GM23338 (cell line): ENCODE data around the gene JARID2.

Experiments
- CREB1 ChIP-seq: fragments of 250-450 bp; sonication (Bioruptor Pico); IDR thresholded peaks from 2 replicates; pipeline ENCODE4 v1.5.0; 2020; ENCODE audit warnings: low read depth, mild to moderate bottlenecking, moderate library complexity
- CTCF ChIP-seq, 2 experiments: fragments of 200-600 bp in 1 of 2; sonication (generic) in 1 of 2; conservative IDR thresholded peaks; 2 replicates each; pipeline versions ENCODE4 v1.5.1 to v1.6.1; 2016 to 2017; ENCODE audit warnings: antibody characterized with exemption in 2 of 2, low read depth in 2 of 2, mild to moderate bottlenecking in 2 of 2, moderate library complexity in 1 of 2
- EZH2 ChIP-seq: fragments of 200-600 bp; sonication (generic); IDR thresholded peaks from one replicate; pipeline ENCODE4 v1.8.0; 2017; ENCODE audit warnings: antibody characterized with exemption, mild to moderate bottlenecking, low read depth; ENCODE audit not compliant: unreplicated experiment
- EZH2phosphoT487 ChIP-seq: fragments of 200-600 bp; sonication (generic); IDR thresholded peaks from one replicate; pipeline ENCODE4 v1.8.1; 2018; ENCODE audit warnings: antibody characterized with exemption; ENCODE audit not compliant: unreplicated experiment
- JUNB ChIP-seq: IDR thresholded peaks from one replicate; pipeline ENCODE4 v1.6.1; 2016; ENCODE audit warnings: antibody characterized with exemption; ENCODE audit not compliant: unreplicated experiment
- NANOG ChIP-seq: IDR thresholded peaks from 2 replicates; pipeline ENCODE4 v1.6.1; 2016; ENCODE audit warnings: antibody characterized with exemption, borderline replicate concordance
- POLR2AphosphoS5 ChIP-seq: IDR thresholded peaks from 2 replicates; pipeline ENCODE4 v1.6.1; 2016; ENCODE audit warnings: antibody characterized with exemption, low read depth
- STAT1 ChIP-seq: IDR thresholded peaks from one replicate; pipeline ENCODE4 v1.6.1; 2016; ENCODE audit warnings: antibody characterized with exemption; ENCODE audit not compliant: unreplicated experiment
- ZNF114 ChIP-seq: fragments of 250-450 bp; sonication (Bioruptor Pico); IDR thresholded peaks from 2 replicates; pipeline ENCODE4 v1.5.0; 2020; ENCODE audit warnings: mild to moderate bottlenecking, moderate library complexity
- ZNF331 ChIP-seq: fragments of 250-450 bp; sonication (Bioruptor Pico); IDR thresholded peaks from 2 replicates; pipeline ENCODE4 v1.5.0; 2020; ENCODE audit warnings: low read depth, mild to moderate bottlenecking, moderate library complexity
- ZNF462 ChIP-seq: fragments of 250-450 bp; sonication (Bioruptor Pico); IDR thresholded peaks from 2 replicates; pipeline ENCODE4 v1.5.0; 2020; ENCODE audit warnings: mild to moderate bottlenecking, moderate library complexity
- TF ChIP-seq, protein P1 (sequence below): IDR thresholded peaks from one replicate; pipeline ENCODE4 v1.6.1; 2018; ENCODE audit warnings: antibody characterized with exemption; ENCODE audit not compliant: unreplicated experiment
- TF ChIP-seq, protein P2 (sequence below): IDR thresholded peaks from 2 replicates; pipeline ENCODE4 v1.6.1; 2016; ENCODE audit warnings: antibody characterized with exemption

DNA sequence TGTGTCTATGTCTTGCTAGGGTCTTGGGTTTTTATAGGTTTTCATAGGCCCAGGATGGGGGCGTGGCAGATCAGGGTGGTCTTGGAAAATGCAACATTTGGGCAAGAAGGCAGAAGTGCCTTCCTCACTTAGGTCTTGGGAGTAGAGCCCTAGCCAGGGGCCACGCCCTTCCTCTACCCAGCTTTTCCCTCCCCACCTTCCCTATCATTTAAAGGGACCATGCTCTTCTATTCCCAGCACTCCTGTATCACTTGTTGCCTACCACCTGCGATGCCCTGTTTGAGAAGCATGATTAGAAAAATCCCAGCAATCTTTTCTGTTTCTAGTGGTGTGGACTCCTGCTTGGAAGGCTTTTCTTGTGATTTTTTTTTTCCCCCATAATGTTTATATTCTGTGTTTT lies 190.6 kb downstream of the JARID2 start:
- TF ChIP-seq, protein P1, sequence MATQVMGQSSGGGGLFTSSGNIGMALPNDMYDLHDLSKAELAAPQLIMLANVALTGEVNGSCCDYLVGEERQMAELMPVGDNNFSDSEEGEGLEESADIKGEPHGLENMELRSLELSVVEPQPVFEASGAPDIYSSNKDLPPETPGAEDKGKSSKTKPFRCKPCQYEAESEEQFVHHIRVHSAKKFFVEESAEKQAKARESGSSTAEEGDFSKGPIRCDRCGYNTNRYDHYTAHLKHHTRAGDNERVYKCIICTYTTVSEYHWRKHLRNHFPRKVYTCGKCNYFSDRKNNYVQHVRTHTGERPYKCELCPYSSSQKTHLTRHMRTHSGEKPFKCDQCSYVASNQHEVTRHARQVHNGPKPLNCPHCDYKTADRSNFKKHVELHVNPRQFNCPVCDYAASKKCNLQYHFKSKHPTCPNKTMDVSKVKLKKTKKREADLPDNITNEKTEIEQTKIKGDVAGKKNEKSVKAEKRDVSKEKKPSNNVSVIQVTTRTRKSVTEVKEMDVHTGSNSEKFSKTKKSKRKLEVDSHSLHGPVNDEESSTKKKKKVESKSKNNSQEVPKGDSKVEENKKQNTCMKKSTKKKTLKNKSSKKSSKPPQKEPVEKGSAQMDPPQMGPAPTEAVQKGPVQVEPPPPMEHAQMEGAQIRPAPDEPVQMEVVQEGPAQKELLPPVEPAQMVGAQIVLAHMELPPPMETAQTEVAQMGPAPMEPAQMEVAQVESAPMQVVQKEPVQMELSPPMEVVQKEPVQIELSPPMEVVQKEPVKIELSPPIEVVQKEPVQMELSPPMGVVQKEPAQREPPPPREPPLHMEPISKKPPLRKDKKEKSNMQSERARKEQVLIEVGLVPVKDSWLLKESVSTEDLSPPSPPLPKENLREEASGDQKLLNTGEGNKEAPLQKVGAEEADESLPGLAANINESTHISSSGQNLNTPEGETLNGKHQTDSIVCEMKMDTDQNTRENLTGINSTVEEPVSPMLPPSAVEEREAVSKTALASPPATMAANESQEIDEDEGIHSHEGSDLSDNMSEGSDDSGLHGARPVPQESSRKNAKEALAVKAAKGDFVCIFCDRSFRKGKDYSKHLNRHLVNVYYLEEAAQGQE: no peak
- TF ChIP-seq CTCF (conservative IDR thresholded peaks at IDR 0.05; ENCODE audit: low read depth in 2 of 2): no peak
- TF ChIP-seq EZH2: no peak
- no peak for TF ChIP-seq CREB1 (CRISPR knock-in tag)
- no peak for TF ChIP-seq POLR2AphosphoS5
- TF ChIP-seq ZNF114 (CRISPR knock-in tag): no peak
- no peak for TF ChIP-seq EZH2phosphoT487
- TF ChIP-seq JUNB: no peak
- TF ChIP-seq, protein P2, sequence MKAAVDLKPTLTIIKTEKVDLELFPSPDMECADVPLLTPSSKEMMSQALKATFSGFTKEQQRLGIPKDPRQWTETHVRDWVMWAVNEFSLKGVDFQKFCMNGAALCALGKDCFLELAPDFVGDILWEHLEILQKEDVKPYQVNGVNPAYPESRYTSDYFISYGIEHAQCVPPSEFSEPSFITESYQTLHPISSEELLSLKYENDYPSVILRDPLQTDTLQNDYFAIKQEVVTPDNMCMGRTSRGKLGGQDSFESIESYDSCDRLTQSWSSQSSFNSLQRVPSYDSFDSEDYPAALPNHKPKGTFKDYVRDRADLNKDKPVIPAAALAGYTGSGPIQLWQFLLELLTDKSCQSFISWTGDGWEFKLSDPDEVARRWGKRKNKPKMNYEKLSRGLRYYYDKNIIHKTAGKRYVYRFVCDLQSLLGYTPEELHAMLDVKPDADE: no peak
- no peak for TF ChIP-seq ZNF331 (CRISPR knock-in tag)
- no peak for TF ChIP-seq STAT1
- no peak for TF ChIP-seq NANOG
- no peak for TF ChIP-seq ZNF462 (CRISPR knock-in tag)
